Iris pigment epithelial cell (primary cell): ENCODE measurements around the gene SHMT1.
"Not testable (repeated sequence)": the region's sequence is repeated elsewhere in the genome, so short reads cannot be mapped to it uniquely, and the experiment has no call there.

ENCODE experiments used
- DNase-seq: peaks from one replicate; pipeline ENCODE4 v3.0.0-alpha.2; 2011; ENCODE audit warnings: low read depth

SHMT1 gene

GRCh38 chr17:18363101-18364049 is at the start of gene SHMT1:
SHMT1 (minus strand) TSS chr17:18363550; CDS start chr17:18355981, 7,569 bp downstream.
- DNase-seq: peak; percentile 87

GRCh38 chr17:18412001-18412538 is 48.7 kb upstream of the SHMT1 start:
- DNase-seq: not testable (repeated sequence)

- peak; percentile 15 for DNase-seq
These were observed 48.1 kb upstream of the SHMT1 start for GRCh38 chr17:18411377-18411864.

- DNase-seq: not testable (repeated sequence)
These were observed 47.4 kb upstream of the SHMT1 start for GRCh38 chr17:18410736-18411135.

- DNase-seq: peak; percentile 66
These were observed 46.0 kb upstream of the SHMT1 start for GRCh38 chr17:18409321-18409720.

GRCh38 chr17:18408906-18409305 is 45.6 kb upstream of the SHMT1 start:
- not testable (repeated sequence) for DNase-seq

GRCh38 chr17:18403604-18404003 is 40.3 kb upstream of the SHMT1 start:
- DNase-seq: not testable (repeated sequence)

- not testable (repeated sequence) for DNase-seq
These were observed 39.8 kb upstream of the SHMT1 start for GRCh38 chr17:18403166-18403565.

- DNase-seq: not testable (repeated sequence)
These were observed 38.7 kb upstream of the SHMT1 start for GRCh38 chr17:18401872-18402590.

- DNase-seq: not testable (repeated sequence)
These were observed 25.4 kb upstream of the SHMT1 start for GRCh38 chr17:18388728-18389127.

GRCh38 chr17:18388266-18388665 is 24.9 kb upstream of the SHMT1 start:
- not testable (repeated sequence) for DNase-seq

GRCh38 chr17:18387583-18387982 is 24.2 kb upstream of the SHMT1 start:
- DNase-seq: not testable (repeated sequence)

GRCh38 chr17:18384271-18384670 is 20.9 kb upstream of the SHMT1 start:
- DNase-seq: not testable (repeated sequence)

GRCh38 chr17:18383079-18383481 is 19.7 kb upstream of the SHMT1 start:
- not testable (repeated sequence) for DNase-seq

GRCh38 chr17:18382441-18383078 is 19.2 kb upstream of the SHMT1 start:
- no peak for DNase-seq

- no peak for DNase-seq
These were observed 18.5 kb upstream of the SHMT1 start for GRCh38 chr17:18381953-18382245.

GRCh38 chr17:18381158-18381952 is 18.0 kb upstream of the SHMT1 start:
- no peak for DNase-seq

GRCh38 chr17:18380471-18381157 is 17.3 kb upstream of the SHMT1 start:
- DNase-seq: no peak

- DNase-seq: no peak
These were observed 16.1 kb upstream of the SHMT1 start for GRCh38 chr17:18379246-18380146.

GRCh38 chr17:18378614-18379013 is 15.3 kb upstream of the SHMT1 start:
- not testable (repeated sequence) for DNase-seq
